T-cell (primary cell): ENCODE measurements around the gene PDCL2. TPM values are rescaled to one million over a fixed set of nuclear protein-coding genes. Genes with fewer than 3 reads are reported as not detected.

ENCODE experiments used
- ATAC-seq, 4 experiments: fragments of 200-7000 bp in 3 of 4; fragments of 150-1000 bp in 1 of 4; cut with Tn5 transposase; replicated peaks in 1 of 4; 1 replicate in 3 of 4; 2 replicates in 1 of 4; pipeline ENCODE4 v1.10.0; 2021; ENCODE audit warnings: moderate library complexity in 3 of 4, mild to moderate bottlenecking in 2 of 4, moderate number of reproducible peaks in 1 of 4
- CTCF ChIA-PET, 2 donors: fragments of 300-600 bp; sonication (Branson Sonifier 250); formaldehyde crosslinking; loops; one replicate each; lab custom pipeline; 2022; ENCODE audit warnings: antibody characterized with exemption in 2 of 2; lab: Charles Lee
- POLR2A ChIA-PET, 2 donors: fragments of 300-600 bp; sonication (Branson Sonifier 250); formaldehyde crosslinking; loops; one replicate each; lab custom pipeline; 2022; ENCODE audit warnings: antibody characterized with exemption in 2 of 2; lab: Charles Lee
- DNase-seq, 35 experiments: peaks; one replicate each; pipeline versions ENCODE4 v3.0.0 to v3.0.0-alpha.2; 2013 to 2023
- H3K27ac ChIP-seq: one replicate; pipeline ENCODE4 v1.5.1; 2013; ENCODE audit warnings: low read length
- H3K27me3 ChIP-seq, 2 experiments: replicated peaks in 1 of 2; 1 replicate in 1 of 2; 2 replicates in 1 of 2; pipeline versions ENCODE4 v1.6.1 to v1.7.0; 2013; ENCODE audit warnings: low read length in 1 of 2, mixed read lengths in 1 of 2; ENCODE audit not compliant: control insufficient read depth in 2 of 2, insufficient read depth in 2 of 2; ENCODE audit errors: extremely low read depth in 1 of 2
- H3K36me3 ChIP-seq, 2 donors: 1 replicate in 1 of 2; 2 replicates in 1 of 2; pipeline versions ENCODE4 v1.6.1 to v1.7.0; 2013; ENCODE audit warnings: low read length in 1 of 2; ENCODE audit not compliant: control insufficient read depth in 2 of 2, insufficient read depth in 1 of 2; ENCODE audit errors: extremely low read depth in 1 of 2
- H3K4me1 ChIP-seq, 2 experiments: 1 replicate in 1 of 2; 2 replicates in 1 of 2; pipeline versions ENCODE4 v1.6.1 to v1.7.0; 2013; ENCODE audit warnings: low read length in 2 of 2, mixed read lengths in 1 of 2; ENCODE audit not compliant: insufficient read depth in 2 of 2, control insufficient read depth in 1 of 2; ENCODE audit errors: extremely low read depth in 1 of 2
- H3K4me3 ChIP-seq, 2 donors: 1 replicate in 1 of 2; 2 replicates in 1 of 2; pipeline versions ENCODE4 v1.5.1 to v1.7.0; 2013; ENCODE audit warnings: mild to moderate bottlenecking in 2 of 2, low read length in 1 of 2, moderate library complexity in 1 of 2; ENCODE audit not compliant: control insufficient read depth in 1 of 2; ENCODE audit errors: extremely low read depth in 1 of 2
- H3K9me3 ChIP-seq: 2 replicates; pipeline ENCODE4 v1.7.0; 2013
- H3K27ac Mint-ChIP-seq, 2 donors: one replicate each; pipeline ENCODE4 v1.8.0; 2020 to 2021; ENCODE audit warnings: mild to moderate bottlenecking in 2 of 2, mixed read lengths in 2 of 2
- H3K27me3 Mint-ChIP-seq, 2 donors: one replicate each; pipeline ENCODE4 v1.8.0; 2021 to 2022; ENCODE audit warnings: mixed read lengths in 2 of 2
- H3K36me3 Mint-ChIP-seq: one replicate; pipeline ENCODE4 v1.8.0; 2021; ENCODE audit warnings: mixed read lengths
- H3K4me1 Mint-ChIP-seq, 3 donors: one replicate each; pipeline ENCODE4 v1.8.0; 2020 to 2022; ENCODE audit warnings: mixed read lengths in 3 of 3, mild to moderate bottlenecking in 1 of 3
- H3K4me3 Mint-ChIP-seq, 3 donors: one replicate each; pipeline ENCODE4 v1.8.0; 2020 to 2022; ENCODE audit warnings: mild to moderate bottlenecking in 3 of 3, mixed read lengths in 3 of 3, moderate library complexity in 3 of 3
- H3K9me3 Mint-ChIP-seq, 3 donors: one replicate each; pipeline ENCODE4 v1.8.0; 2020 to 2022; ENCODE audit warnings: mixed read lengths in 3 of 3
- WGBS: methylation state at CpG from one replicate; pipeline ENCODE4 v1.1.5; 2013; ENCODE audit warnings: missing lambda C conversion rate; ENCODE audit not compliant: insufficient coverage; 5-methylcytosine and 5-hydroxymethylcytosine counted together
- total RNA-seq, 35 experiments: library from RNA in 6 of 35; stranded (reverse) in 6 of 35; fragments of 120-200 nt in 1 of 35; gene quantifications; one replicate each; pipeline versions ENCODE4 v1.2.1 to v1.2.4 and lab custom pipeline; 2013 to 2026

Gene PDCL2
- total RNA-seq, 5 donors from 2014 or later (not counting 1 experiment from before 2014, with no cell fraction given): not detected

- ChIA-PET CTCF (interaction anchor here in 1 of 2 donors (0.6 kb wide), 1 partner anchor 26 kb away, joined by 3 read pairs; no protein-coding TSS in a partner anchor), POLR2A (interaction anchor here in 1 of 2 donors (0.6 kb wide), 1 partner anchor 34 kb away, joined by 3 read pairs; no protein-coding TSS in a partner anchor)
- Histone ChIP-seq H3K4me1 (no peaks in the 10 kb centered on the region), H3K9me3 (no peaks in the 10 kb centered on the region), H3K27me3 (no peaks in the 10 kb centered on the region), H3K4me3 (no peak overlapping the region), H3K36me3 (no peaks in the 10 kb centered on the region), H3K27ac (no peak overlapping the region)
- no peaks in the 10 kb centered on the region for H3K27me3 Mint-ChIP-seq
- H3K27ac Mint-ChIP-seq: no peak overlapping the region
- peaks cover 34% of the 10 kb centered on the region for H3K36me3 Mint-ChIP-seq
- no peak overlapping the region for H3K4me3 Mint-ChIP-seq
- ATAC-seq (no peak), DNase-seq (no peak)
- no CpG with 5 or more reads among the region's 4 CpGs for WGBS
- peaks cover 8 to 22% (median 14%) of the 10 kb centered on the region in 3 donors for H3K4me1 Mint-ChIP-seq
- H3K9me3 Mint-ChIP-seq: peaks cover 0 to 22% (median 12%) of the 10 kb centered on the region in 3 donors
Observed at GRCh38 chr4:55530167-55530566, 61.9 kb downstream of the PDCL2 start.

- peaks cover 8 to 20% (median 12%) of the 10 kb centered on the region in 3 donors for H3K4me1 Mint-ChIP-seq
- Histone ChIP-seq H3K4me1 (no peaks in the 10 kb centered on the region), H3K36me3 (no peaks in the 10 kb centered on the region), H3K9me3 (no peaks in the 10 kb centered on the region), H3K27ac (no peak overlapping the region), H3K4me3 (no peak overlapping the region), H3K27me3 (no peaks in the 10 kb centered on the region)
- H3K9me3 Mint-ChIP-seq: peaks cover 0 to 14% (median 9%) of the 10 kb centered on the region in 3 donors
- CTCF ChIA-PET: interaction anchor here in 1 of 2 donors (0.6 kb wide), 1 partner anchor 96 kb away, joined by 3 read pairs; no protein-coding TSS in a partner anchor
- no peak overlapping the region for H3K4me3 Mint-ChIP-seq
- peaks cover 32% of the 10 kb centered on the region for H3K36me3 Mint-ChIP-seq
- DNase-seq (no peak), ATAC-seq (no peak)
- POLR2A ChIA-PET: no interaction called here
- H3K27ac Mint-ChIP-seq: no peak overlapping the region
- 93% methylated on average over 3 of the region's 3 CpGs for WGBS
- H3K27me3 Mint-ChIP-seq: no peaks in the 10 kb centered on the region
Observed at GRCh38 chr4:55528491-55528890, 63.6 kb downstream of the PDCL2 start.

GRCh38 chr4:55524844-55525571, 67.0 kb downstream of the PDCL2 start:
- CTCF ChIA-PET: interaction anchor here in 1 of 2 donors (0.6 kb wide), 1 partner anchor 1013 kb away, joined by 3 read pairs; no protein-coding TSS in a partner anchor
- H3K27me3 ChIP-seq: no peaks in the 10 kb centered on the region
- WGBS: 94% methylated on average over 2 of the region's 4 CpGs
- DNase-seq: no peak
- peaks cover 0 to 5% (median 4%) of the 10 kb centered on the region in 3 donors for H3K9me3 Mint-ChIP-seq
- H3K27me3 Mint-ChIP-seq: no peaks in the 10 kb centered on the region
- H3K27ac ChIP-seq: no peak overlapping the region
- H3K4me3 Mint-ChIP-seq: no peak overlapping the region
- no peaks in the 10 kb centered on the region for H3K36me3 ChIP-seq
- H3K36me3 Mint-ChIP-seq: peaks cover 16% of the 10 kb centered on the region
- no peaks in the 10 kb centered on the region for H3K4me1 ChIP-seq
- ATAC-seq: no peak
- no peak overlapping the region for H3K4me3 ChIP-seq
- H3K9me3 ChIP-seq: no peaks in the 10 kb centered on the region
- POLR2A ChIA-PET: no interaction called here
- H3K27ac Mint-ChIP-seq: no peak overlapping the region
- H3K4me1 Mint-ChIP-seq: peaks cover 5 to 16% (median 10%) of the 10 kb centered on the region in 3 donors

GRCh38 chr4:55518442-55518841, 73.6 kb downstream of the PDCL2 start:
- Mint-ChIP-seq H3K4me1 (peaks cover 9 to 16% (median 15%) of the 10 kb centered on the region in 3 donors), H3K4me3 (no peak overlapping the region), H3K27me3 (no peaks in the 10 kb centered on the region), H3K27ac (no peak overlapping the region), H3K9me3 (peaks cover 0 to under 1% (median 0%) of the 10 kb centered on the region in 3 donors), H3K36me3 (peaks cover 10% of the 10 kb centered on the region)
- CTCF ChIA-PET: interaction anchor here in 1 of 2 donors (0.6 kb wide), 1 partner anchor 202 kb away, joined by 15 read pairs; no protein-coding TSS in a partner anchor
- no peak overlapping the region for H3K27ac ChIP-seq
- H3K4me1 ChIP-seq: no peaks in the 10 kb centered on the region
- H3K9me3 ChIP-seq: no peaks in the 10 kb centered on the region
- H3K4me3 ChIP-seq: no peak overlapping the region
- no peaks in the 10 kb centered on the region for H3K27me3 ChIP-seq
- DNase-seq (no peak), ATAC-seq (no peak)
- POLR2A ChIA-PET: no interaction called here
- H3K36me3 ChIP-seq: no peaks in the 10 kb centered on the region

- POLR2A ChIA-PET: no interaction called here
- H3K9me3 Mint-ChIP-seq: peaks cover 3 to 5% (median 4%) of the 10 kb centered on the region in 3 donors
- H3K4me3 ChIP-seq: no peak overlapping the region
- no peaks in the 10 kb centered on the region for H3K36me3 ChIP-seq
- no peak for ATAC-seq
- no peaks in the 10 kb centered on the region for H3K27me3 Mint-ChIP-seq
- no peak overlapping the region for H3K27ac Mint-ChIP-seq
- H3K9me3 ChIP-seq: no peaks in the 10 kb centered on the region
- CTCF ChIA-PET: interaction anchor here in 1 of 2 donors (0.6 kb wide), 1 partner anchor 201 kb away, joined by 15 read pairs; no protein-coding TSS in a partner anchor
- no peak overlapping the region for H3K27ac ChIP-seq
- no peak for DNase-seq
- no peaks in the 10 kb centered on the region for H3K4me1 ChIP-seq
- peaks cover 8% of the 10 kb centered on the region for H3K36me3 Mint-ChIP-seq
- WGBS: no CpG with 5 or more reads among the region's 2 CpGs
- no peak overlapping the region for H3K4me3 Mint-ChIP-seq
- no peaks in the 10 kb centered on the region for H3K27me3 ChIP-seq
- H3K4me1 Mint-ChIP-seq: peaks cover 8 to 17% (median 15%) of the 10 kb centered on the region in 3 donors
Observed at GRCh38 chr4:55517526-55518229, 74.4 kb downstream of the PDCL2 start.

GRCh38 chr4:55512922-55513571, 79.0 kb downstream of the PDCL2 start:
- WGBS: no CpG with 5 or more reads among the region's 1 CpG
- Mint-ChIP-seq H3K4me1 (peaks cover 24 to 30% (median 28%) of the 10 kb centered on the region in 3 donors), H3K4me3 (no peak overlapping the region), H3K27ac (no peak overlapping the region), H3K36me3 (peaks cover 17% of the 10 kb centered on the region), H3K27me3 (no peaks in the 10 kb centered on the region), H3K9me3 (peaks cover 4 to 11% (median 5%) of the 10 kb centered on the region in 3 donors)
- Histone ChIP-seq H3K4me3 (no peak overlapping the region), H3K27me3 (no peaks in the 10 kb centered on the region), H3K9me3 (no peaks in the 10 kb centered on the region), H3K27ac (no peak overlapping the region), H3K36me3 (peaks cover 0 to 4% of the 10 kb centered on the region in 2 donors), H3K4me1 (peaks cover 0 to 3% of the 10 kb centered on the region in 2 experiments)
- ATAC-seq (no peak), DNase-seq (no peak)
- POLR2A ChIA-PET: interaction anchor here in 1 of 2 donors (0.5 kb wide), 1 partner anchor 206 kb away, joined by 5 read pairs; no protein-coding TSS in a partner anchor
- CTCF ChIA-PET: no interaction called here
